Keratinocyte (primary cell): ENCODE data around the gene MICAL2. TPM values are rescaled to one million over a fixed set of nuclear protein-coding genes. Genes with fewer than 3 reads are reported as not detected.

Experiments used
- DNase-seq: peaks from one replicate; pipeline ENCODE4 v3.0.0-alpha.2; 2011; ENCODE audit warnings: low read depth, missing footprints, low spot score
- FAIRE-seq: peaks from 2 replicates; lab custom pipeline; 2011; peaks lifted over from hg19 to GRCh38; lab: Jason Lieb, UNC
- H2AFZ ChIP-seq: 2 replicates; pipeline ENCODE4 v1.6.0; 2012; ENCODE audit warnings: low read length, control low read depth, inconsistent platforms; ENCODE audit not compliant: control insufficient read depth
- H3K27ac ChIP-seq: 2 replicates; pipeline ENCODE4 v1.5.1; 2011; ENCODE audit warnings: low read length; ENCODE audit not compliant: control insufficient read depth, insufficient read depth
- H3K27me3 ChIP-seq: 3 replicates; pipeline ENCODE4 v1.6.0; 2011; ENCODE audit warnings: low read length; ENCODE audit not compliant: control insufficient read depth, insufficient read depth; ENCODE audit errors: extremely low read depth
- H3K36me3 ChIP-seq, 2 experiments: 2 replicates in 1 of 2; 3 replicates in 1 of 2; pipeline ENCODE4 v1.5.1; 2011; ENCODE audit warnings: low read length in 2 of 2, mild to moderate bottlenecking in 1 of 2; ENCODE audit not compliant: control insufficient read depth in 2 of 2, insufficient read depth in 2 of 2; ENCODE audit errors: extremely low read depth in 1 of 2
- H3K4me1 ChIP-seq: 3 replicates; pipeline ENCODE4 v1.5.1; 2011; ENCODE audit warnings: low read length; ENCODE audit not compliant: control insufficient read depth, insufficient read depth; ENCODE audit errors: extremely low read depth
- H3K4me2 ChIP-seq: 3 replicates; pipeline ENCODE4 v1.6.0; 2011; ENCODE audit warnings: low read depth, low read length; ENCODE audit not compliant: control insufficient read depth, insufficient read depth; ENCODE audit errors: extremely low read depth
- H3K4me3 ChIP-seq, 3 experiments: fragments of 200-600 bp in 1 of 3; sonication (generic) in 1 of 3; 2 replicates in 2 of 3; 3 replicates in 1 of 3; pipeline ENCODE4 v1.5.1; 2011 to 2016; ENCODE audit warnings: low read length in 3 of 3, mild to moderate bottlenecking in 3 of 3, control low read depth in 2 of 3, inconsistent platforms in 1 of 3, low read depth in 1 of 3, mixed read lengths in 1 of 3, mixed run types in 1 of 3, moderate library complexity in 1 of 3; ENCODE audit not compliant: control insufficient read depth in 2 of 3, insufficient read depth in 2 of 3; ENCODE audit errors: extremely low read depth in 1 of 3
- H3K79me2 ChIP-seq: 2 replicates; pipeline ENCODE4 v1.6.0; 2012; ENCODE audit warnings: low read length; ENCODE audit not compliant: control insufficient read depth, insufficient read depth
- H3K9ac ChIP-seq: 3 replicates; pipeline ENCODE4 v1.6.0; 2011; ENCODE audit warnings: low read length; ENCODE audit not compliant: control insufficient read depth, insufficient read depth; ENCODE audit errors: extremely low read depth
- H3K9me1 ChIP-seq: 3 replicates; pipeline ENCODE4 v1.6.0; 2011; ENCODE audit warnings: low read length; ENCODE audit not compliant: control insufficient read depth, insufficient read depth; ENCODE audit errors: extremely low read depth
- H3K9me3 ChIP-seq: 2 replicates; pipeline ENCODE4 v1.5.1; 2012; ENCODE audit warnings: low read depth, low read length; ENCODE audit not compliant: control insufficient read depth
- H4K20me1 ChIP-seq: 3 replicates; pipeline ENCODE4 v1.6.0; 2011; ENCODE audit warnings: low read length; ENCODE audit not compliant: control insufficient read depth, insufficient read depth; ENCODE audit errors: extremely low read depth
- CTCF ChIP-seq, 3 experiments: IDR thresholded peaks in 1 of 3; conservative IDR thresholded peaks in 1 of 3; optimal IDR thresholded peaks in 1 of 3; 2 replicates in 2 of 3; 3 replicates in 1 of 3; pipeline versions ENCODE3 to v1.5.1; 2011; ENCODE audit warnings: low read length in 3 of 3, mild to moderate bottlenecking in 3 of 3, moderate library complexity in 2 of 3, control low read depth in 1 of 3, inconsistent platforms in 1 of 3; ENCODE audit not compliant: insufficient read depth in 2 of 3; ENCODE audit errors: extremely low read depth in 1 of 3
- EZH2 ChIP-seq: IDR thresholded peaks from one replicate; pipeline ENCODE4 v1.6.1; 2012; ENCODE audit warnings: inconsistent platforms, mild to moderate bottlenecking, low read length, moderate library complexity
- dilution Hi-C: fragments of 300-500 bp; cut with MboI; formaldehyde crosslinking; loops from one replicate; pipeline ENCODE4 v1.7.0; 2020; ENCODE audit warnings: low sequenced_read_pairs; ENCODE audit not compliant: extremely low pct_ligation_motif_present
- polyA plus RNA-seq, 5 experiments: library from polyadenylated mRNA; depleted of rRNA in 3 of 5; stranded (reverse) in 3 of 5; stranded (forward) in 1 of 5; unstranded in 1 of 5; fragments of >200 nt; gene quantifications; 1 replicate in 1 of 5; 2 replicates in 3 of 5; 3 replicates in 1 of 5; pipeline versions ENCODE4 v1.2.1 to v1.2.3, GENCODE V29; 2011 to 2012; ENCODE audit warnings: missing spikeins in 2 of 5, low read depth in 1 of 5, low replicate concordance in 1 of 5

MICAL2 gene
- polyA plus RNA-seq, 1 donor (not counting 4 experiments of a cell fraction or from before 2014, with no cell fraction given): 83.9 TPM

GRCh38 chr11:12241401-12241800, 131.0 kb downstream of the MICAL2 start:
- peaks cover 2% of the 10 kb centered on the region for H3K79me2 ChIP-seq
- DNase-seq (no peak), FAIRE-seq (no peak)
- H3K27ac ChIP-seq: no peak overlapping the region
- H3K9me3 ChIP-seq: no peaks in the 10 kb centered on the region
- H3K9me1 ChIP-seq: no peaks in the 10 kb centered on the region
- no peak overlapping the region for H3K4me3 ChIP-seq
- no peaks in the 10 kb centered on the region for H3K4me1 ChIP-seq
- no peak overlapping the region for H3K9ac ChIP-seq
- peaks cover 75 to 82% of the 10 kb centered on the region in 2 experiments for H3K36me3 ChIP-seq
- H3K4me2 ChIP-seq: no peak overlapping the region
- no peak for TF ChIP-seq EZH2
- TF ChIP-seq CTCF (optimal IDR thresholded peaks at IDR 0.05 in 1 of 3, IDR thresholded peaks at IDR 0.05 in 1 of 3, conservative IDR thresholded peaks at IDR 0.05 in 1 of 3; ENCODE audit: extremely low read depth in 1 of 3, insufficient read depth in 2 of 3, low read length in 3 of 3): no peak
- no peak overlapping the region for H2AFZ ChIP-seq
- dilution Hi-C loops: no loop called here
- H4K20me1 ChIP-seq: no peaks in the 10 kb centered on the region
- no peaks in the 10 kb centered on the region for H3K27me3 ChIP-seq

- H3K4me2 ChIP-seq: no peak overlapping the region
- FAIRE-seq: no peak
- no peak overlapping the region for H2AFZ ChIP-seq
- H3K4me1 ChIP-seq: no peaks in the 10 kb centered on the region
- dilution Hi-C loops: no loop called here
- no peaks in the 10 kb centered on the region for H3K79me2 ChIP-seq
- H3K27me3 ChIP-seq: no peaks in the 10 kb centered on the region
- H3K9me1 ChIP-seq: no peaks in the 10 kb centered on the region
- H3K9me3 ChIP-seq: no peaks in the 10 kb centered on the region
- TF ChIP-seq CTCF (optimal IDR thresholded peaks at IDR 0.05 in 1 of 3, IDR thresholded peaks at IDR 0.05 in 1 of 3, conservative IDR thresholded peaks at IDR 0.05 in 1 of 3; ENCODE audit: extremely low read depth in 1 of 3, insufficient read depth in 2 of 3, low read length in 3 of 3) (no peak), EZH2 (no peak)
- H3K27ac ChIP-seq: no peak overlapping the region
- no peak overlapping the region for H3K9ac ChIP-seq
- no peak overlapping the region for H3K4me3 ChIP-seq
- H3K36me3 ChIP-seq: peaks cover 73 to 82% of the 10 kb centered on the region in 2 experiments
- no peak for DNase-seq
- H4K20me1 ChIP-seq: no peaks in the 10 kb centered on the region
Measured at GRCh38 chr11:12241971-12242672, 131.7 kb downstream of the MICAL2 start.
